Caco-2 (cell line): ENCODE data around the gene SLC16A4. TPM values are rescaled to one million over a fixed set of nuclear protein-coding genes. Genes with fewer than 3 reads are reported as not detected.

Experiments used
- BruUV-seq: library from RNA; stranded (reverse); fragments of 400-500 nt; replicated peaks from 2 replicates; lab custom pipeline; 2021; lab: Mats Ljungman, UMichigan
- CTCF ChIA-PET: fragments of 300-600 bp; sonication (Branson Sonifier 250); formaldehyde crosslinking; loops from one replicate; lab custom pipeline; 2022; ENCODE audit warnings: antibody characterized with exemption; lab: Charles Lee
- POLR2A ChIA-PET: fragments of 300-600 bp; sonication (Branson Sonifier 250); formaldehyde crosslinking; loops from one replicate; lab custom pipeline; 2022; ENCODE audit warnings: antibody characterized with exemption; lab: Charles Lee
- DNase-seq, 2 experiments: peaks; one replicate each; pipeline versions ENCODE4 v3.0.0 to v3.0.0-alpha.2; 2020 to 2022
- H3K27me3 ChIP-seq: replicated peaks from 2 replicates; pipeline ENCODE4 v1.6.0; 2011; ENCODE audit warnings: low read length; ENCODE audit not compliant: control insufficient read depth, insufficient read depth
- H3K36me3 ChIP-seq: 2 replicates; pipeline ENCODE4 v1.5.1; 2011; ENCODE audit warnings: low read length; ENCODE audit not compliant: control insufficient read depth, insufficient read depth
- H3K4me1 ChIP-seq: fragments of 250-450 bp; sonication (Bioruptor Pico); 2 replicates; pipeline ENCODE4 v1.5.1; 2020; ENCODE audit warnings: mild to moderate bottlenecking
- H3K4me3 ChIP-seq: 2 replicates; pipeline ENCODE4 v1.5.1; 2011; ENCODE audit warnings: low read depth, mild to moderate bottlenecking, control low read depth, low read length
- H3K9me3 ChIP-seq: fragments of 250-450 bp; sonication (Bioruptor Pico); 2 replicates; pipeline ENCODE4 v1.5.1; 2020; ENCODE audit warnings: mild to moderate bottlenecking, moderate library complexity
- H3K27ac Mint-ChIP-seq: one replicate; pipeline ENCODE4 v1.8.0; 2022; ENCODE audit warnings: mixed read lengths; ENCODE audit not compliant: unreplicated experiment
- H3K27me3 Mint-ChIP-seq: one replicate; pipeline ENCODE4 v1.8.0; 2022; ENCODE audit warnings: mixed read lengths; ENCODE audit not compliant: insufficient read depth, unreplicated experiment
- H3K36me3 Mint-ChIP-seq: one replicate; pipeline ENCODE4 v1.8.0; 2022; ENCODE audit warnings: mild to moderate bottlenecking, mixed read lengths; ENCODE audit not compliant: insufficient read depth, unreplicated experiment
- H3K4me1 Mint-ChIP-seq: one replicate; pipeline ENCODE4 v1.8.0; 2022; ENCODE audit warnings: low read depth, mixed read lengths; ENCODE audit not compliant: unreplicated experiment
- H3K4me3 Mint-ChIP-seq: one replicate; pipeline ENCODE4 v1.8.0; 2022; ENCODE audit warnings: mild to moderate bottlenecking, moderate library complexity, mixed read lengths; ENCODE audit not compliant: unreplicated experiment
- H3K9me3 Mint-ChIP-seq: one replicate; pipeline ENCODE4 v1.8.0; 2022; ENCODE audit warnings: mixed read lengths; ENCODE audit not compliant: unreplicated experiment
- intact Hi-C: fragments of 100-400 bp; cut with micrococcal nuclease; formaldehyde crosslinking; loops from one replicate; pipeline ENCODE4 v1.10.0; 2022; ENCODE audit not compliant: unreplicated experiment
- total RNA-seq: library from RNA; stranded (reverse); gene quantifications from 2 replicates; pipeline ENCODE4 v1.2.3, GENCODE V29; 2022
- TF ChIP-seq, protein P1 (sequence below), 2 experiments: fragments of 200-600 bp in 1 of 2; IDR thresholded peaks; 1 replicate in 1 of 2; 2 replicates in 1 of 2; pipeline versions ENCODE4 v1.5.1 to v1.8.0; 2011 to 2022; ENCODE audit warnings: antibody characterized with exemption in 1 of 2, control low read depth in 1 of 2, inconsistent platforms in 1 of 2, low read depth in 1 of 2, low read length in 1 of 2, mild to moderate bottlenecking in 1 of 2, moderate library complexity in 1 of 2; ENCODE audit not compliant: insufficient read depth in 1 of 2, severe bottlenecking in 1 of 2, unreplicated experiment in 1 of 2

SLC16A4 gene
- total RNA-seq, 1 experiment from 2014 or later: 9.3 TPM

DNA sequence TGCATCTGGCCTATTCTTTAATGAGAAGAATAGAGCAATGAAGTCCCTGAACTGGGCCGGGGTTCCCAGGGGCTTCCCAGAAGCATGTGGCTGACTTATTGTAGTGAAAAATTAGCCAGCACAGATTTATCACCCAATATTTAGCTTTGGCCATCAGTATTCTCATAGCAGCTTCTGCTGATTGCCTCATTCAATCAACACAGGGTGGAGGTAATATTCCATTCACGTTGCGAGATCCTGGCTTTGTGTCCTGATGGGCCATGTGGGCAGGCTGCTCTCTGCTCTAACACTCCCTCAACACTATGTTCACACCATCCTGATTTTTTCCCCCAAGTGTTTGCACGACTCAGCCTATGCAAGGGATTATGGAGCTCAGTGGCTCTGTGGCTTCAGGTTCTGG is 38.1 kb upstream of the SLC16A4 start:
- no peak overlapping the region for H3K4me3 Mint-ChIP-seq
- Histone ChIP-seq H3K27me3 (no peaks in the 10 kb centered on the region), H3K9me3 (no peaks in the 10 kb centered on the region), H3K4me1 (peaks cover 7% of the 10 kb centered on the region; the same call in 1 of the 2 replicates), H3K4me3 (no peak overlapping the region), H3K36me3 (no peaks in the 10 kb centered on the region)
- H3K27ac Mint-ChIP-seq: no peak overlapping the region
- no peak for DNase-seq
- TF ChIP-seq, protein P1, sequence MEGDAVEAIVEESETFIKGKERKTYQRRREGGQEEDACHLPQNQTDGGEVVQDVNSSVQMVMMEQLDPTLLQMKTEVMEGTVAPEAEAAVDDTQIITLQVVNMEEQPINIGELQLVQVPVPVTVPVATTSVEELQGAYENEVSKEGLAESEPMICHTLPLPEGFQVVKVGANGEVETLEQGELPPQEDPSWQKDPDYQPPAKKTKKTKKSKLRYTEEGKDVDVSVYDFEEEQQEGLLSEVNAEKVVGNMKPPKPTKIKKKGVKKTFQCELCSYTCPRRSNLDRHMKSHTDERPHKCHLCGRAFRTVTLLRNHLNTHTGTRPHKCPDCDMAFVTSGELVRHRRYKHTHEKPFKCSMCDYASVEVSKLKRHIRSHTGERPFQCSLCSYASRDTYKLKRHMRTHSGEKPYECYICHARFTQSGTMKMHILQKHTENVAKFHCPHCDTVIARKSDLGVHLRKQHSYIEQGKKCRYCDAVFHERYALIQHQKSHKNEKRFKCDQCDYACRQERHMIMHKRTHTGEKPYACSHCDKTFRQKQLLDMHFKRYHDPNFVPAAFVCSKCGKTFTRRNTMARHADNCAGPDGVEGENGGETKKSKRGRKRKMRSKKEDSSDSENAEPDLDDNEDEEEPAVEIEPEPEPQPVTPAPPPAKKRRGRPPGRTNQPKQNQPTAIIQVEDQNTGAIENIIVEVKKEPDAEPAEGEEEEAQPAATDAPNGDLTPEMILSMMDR (IDR thresholded peaks at IDR 0.05; ENCODE audit: insufficient read depth in 1 of 2, low read depth in 1 of 2, low read length in 1 of 2, severe bottlenecking in 1 of 2, unreplicated experiment in 1 of 2): no peak
- no peaks in the 10 kb centered on the region for H3K27me3 Mint-ChIP-seq
- H3K9me3 Mint-ChIP-seq: no peaks in the 10 kb centered on the region
- ChIA-PET POLR2A (interaction anchor here (0.7 kb wide), 1 partner anchor 362 kb away, joined by 3 read pairs; no protein-coding TSS in a partner anchor), CTCF (interaction anchor here (0.6 kb wide), 1 partner anchor 28 kb away, joined by 4 read pairs; no protein-coding TSS in a partner anchor)
- no peaks in the 10 kb centered on the region for H3K4me1 Mint-ChIP-seq
- BruUV-seq: no TSS peak
- H3K36me3 Mint-ChIP-seq: no peaks in the 10 kb centered on the region
- intact Hi-C loops: no loop called here

- Histone ChIP-seq H3K9me3 (no peaks in the 10 kb centered on the region), H3K4me1 (no peaks in the 10 kb centered on the region), H3K4me3 (no peak overlapping the region), H3K36me3 (no peaks in the 10 kb centered on the region), H3K27me3 (no peaks in the 10 kb centered on the region)
- no peak overlapping the region for H3K4me3 Mint-ChIP-seq
- no peaks in the 10 kb centered on the region for H3K4me1 Mint-ChIP-seq
- TF ChIP-seq, protein P1 (IDR thresholded peaks at IDR 0.05; ENCODE audit: insufficient read depth in 1 of 2, low read depth in 1 of 2, low read length in 1 of 2, severe bottlenecking in 1 of 2, unreplicated experiment in 1 of 2): no peak
- H3K27ac Mint-ChIP-seq: no peak overlapping the region
- H3K36me3 Mint-ChIP-seq: no peaks in the 10 kb centered on the region
- H3K9me3 Mint-ChIP-seq: no peaks in the 10 kb centered on the region
- ChIA-PET POLR2A (no interaction called here), CTCF (no interaction called here)
- no peak for DNase-seq
- no TSS peak for BruUV-seq
- H3K27me3 Mint-ChIP-seq: no peaks in the 10 kb centered on the region
- intact Hi-C loops: no loop called here
Measured at GRCh38 chr1:110426854-110427253, 36.0 kb upstream of the SLC16A4 start.

- no peak overlapping the region for H3K27ac Mint-ChIP-seq
- intact Hi-C loops: no loop called here
- BruUV-seq: no TSS peak
- H3K4me3 Mint-ChIP-seq: no peak overlapping the region
- TF ChIP-seq, protein P1 (IDR thresholded peaks at IDR 0.05; ENCODE audit: insufficient read depth in 1 of 2, low read depth in 1 of 2, low read length in 1 of 2, severe bottlenecking in 1 of 2, unreplicated experiment in 1 of 2): no peak
- no peak overlapping the region for H3K4me3 ChIP-seq
- H3K9me3 Mint-ChIP-seq: no peaks in the 10 kb centered on the region
- no peaks in the 10 kb centered on the region for H3K4me1 ChIP-seq
- H3K36me3 ChIP-seq: no peaks in the 10 kb centered on the region
- CTCF ChIA-PET: no interaction called here
- H3K27me3 Mint-ChIP-seq: no peaks in the 10 kb centered on the region
- no peak for DNase-seq
- POLR2A ChIA-PET: no interaction called here
- H3K36me3 Mint-ChIP-seq: no peaks in the 10 kb centered on the region
- no peaks in the 10 kb centered on the region for H3K27me3 ChIP-seq
- no peaks in the 10 kb centered on the region for H3K4me1 Mint-ChIP-seq
- no peaks in the 10 kb centered on the region for H3K9me3 ChIP-seq
Measured at GRCh38 chr1:110425612-110426152, 34.9 kb upstream of the SLC16A4 start.
